ENCODE data around the gene RAB27B.
"Not testable (repeated sequence)": the region's sequence is repeated elsewhere in the genome, so short reads cannot be mapped to it uniquely, and the experiment has no call there.

RAB27B gene

DNA sequence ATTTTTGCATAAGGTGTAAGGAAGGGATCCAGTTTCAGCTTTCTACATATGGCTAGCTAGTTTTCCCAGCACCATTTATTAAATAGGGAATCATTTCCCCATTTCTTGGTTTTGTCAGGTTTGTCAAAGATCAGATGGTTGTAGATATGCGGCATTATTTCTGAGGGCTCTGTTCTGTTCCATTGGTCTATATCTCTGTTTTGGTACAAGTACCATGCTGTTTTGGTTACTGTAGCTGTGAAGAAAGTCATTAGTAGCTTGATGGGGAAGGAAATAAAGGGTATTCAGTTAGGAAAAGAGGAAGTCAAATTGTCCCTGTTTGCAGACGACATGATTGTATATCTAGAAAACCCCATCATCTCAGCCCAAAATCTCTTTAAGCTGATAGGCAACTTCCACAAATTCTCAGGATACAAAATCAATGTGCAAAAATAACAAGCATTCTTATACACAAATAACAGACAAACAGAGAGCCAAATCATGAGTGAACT lies 7.4 kb upstream of the RAB27B start:
- DNase-seq, result not testable (repeated sequence)

DNA sequence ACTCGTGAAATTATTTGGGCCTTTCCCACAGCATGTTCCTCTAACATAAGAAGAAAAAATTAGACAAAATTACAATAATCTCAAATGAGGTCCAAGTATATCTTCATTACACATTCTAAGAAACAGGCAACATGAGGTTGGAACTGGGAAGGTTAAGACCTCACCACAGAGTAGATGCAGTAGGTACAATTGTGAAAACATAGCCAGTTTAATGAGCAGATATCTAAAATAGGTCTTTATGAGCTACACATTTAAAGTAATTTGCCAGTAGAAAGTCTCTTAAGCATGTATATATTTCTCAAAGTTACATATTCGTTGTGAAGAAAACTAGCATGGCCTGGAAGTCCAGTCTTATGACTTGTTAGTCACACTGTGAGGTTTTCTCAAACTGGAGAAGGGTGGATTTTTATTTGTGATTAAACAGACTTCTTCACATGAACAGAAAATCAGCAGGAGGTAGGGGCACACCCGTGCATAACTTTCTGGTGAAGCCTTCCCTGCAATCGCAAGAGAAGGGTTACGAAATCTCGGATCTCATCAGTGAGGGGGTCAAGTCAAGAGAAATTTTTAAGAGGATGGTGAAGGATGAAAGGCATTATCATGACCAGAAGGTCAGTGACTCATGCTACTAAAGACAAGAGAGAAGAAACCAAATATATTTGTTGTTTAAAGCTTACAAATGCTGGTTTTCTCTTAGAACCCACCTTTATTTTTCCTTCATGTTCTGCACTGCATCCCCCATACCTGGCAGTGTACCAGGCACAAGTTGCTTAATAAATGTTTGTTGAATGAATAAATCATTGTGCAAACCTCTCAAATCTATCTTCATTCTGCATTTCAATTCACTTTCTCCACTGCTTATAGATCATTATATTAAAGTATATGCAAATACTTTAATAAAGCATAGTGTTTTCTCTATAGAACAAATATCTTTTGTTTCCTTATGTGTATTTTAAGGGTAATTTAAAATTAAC lies 5.1 kb upstream of the RAB27B start:
- DNase-seq, result no peak

DNA sequence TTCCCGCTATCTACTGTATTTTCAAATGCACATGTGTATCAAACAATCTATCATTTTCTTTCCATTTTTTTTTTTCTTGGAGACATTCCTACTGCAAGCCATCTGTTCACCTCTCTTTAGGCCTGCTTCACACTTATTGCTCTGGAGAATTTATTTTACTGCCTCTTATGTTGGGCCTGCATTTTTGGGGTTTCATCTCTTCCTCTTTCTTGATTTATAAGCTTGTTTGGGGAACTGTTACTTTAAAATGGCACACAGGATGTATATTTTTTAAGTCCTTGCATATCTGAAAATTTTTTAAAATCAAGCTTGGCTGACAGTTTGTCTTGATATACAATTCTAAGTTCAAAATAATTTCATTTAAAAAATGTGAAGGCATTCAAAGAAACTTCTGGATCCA lies 3.5 kb upstream of the RAB27B start:
- DNase-seq, result no peak

DNA sequence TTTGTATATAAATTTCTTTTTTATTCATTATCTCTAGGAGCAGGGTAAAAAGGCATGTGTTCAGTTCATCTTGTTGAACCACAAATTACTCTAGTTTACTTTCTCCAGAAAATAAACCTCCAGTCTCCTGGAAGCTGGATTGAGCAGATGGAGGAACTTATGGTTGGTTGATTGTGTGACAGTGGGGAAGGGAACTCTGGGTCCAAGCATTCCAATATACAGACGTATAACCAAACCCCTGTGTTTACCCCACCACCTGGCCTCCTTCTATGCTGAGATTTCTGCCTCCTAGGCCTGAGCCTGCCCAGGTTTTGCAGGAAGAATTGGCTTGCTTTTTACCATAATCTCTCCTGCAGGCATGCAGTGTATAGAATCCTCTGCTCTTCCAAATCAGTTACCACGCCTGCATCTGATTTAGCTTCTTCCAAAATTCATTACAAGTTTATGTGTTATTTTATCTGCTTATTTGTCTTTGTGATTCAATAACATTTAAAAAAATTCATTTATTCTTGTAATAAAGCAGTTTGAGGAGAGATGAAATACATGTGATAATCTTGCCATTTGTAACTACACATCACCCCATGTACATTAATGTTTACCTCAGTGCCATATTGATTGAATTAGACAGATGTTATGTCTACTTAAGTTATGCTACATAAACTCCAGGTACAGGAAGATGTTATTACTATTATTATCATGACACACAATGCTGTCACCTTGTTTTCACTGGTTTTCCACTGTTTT lies 2.5 kb upstream of the RAB27B start:
- DNase-seq, result no peak

DNA sequence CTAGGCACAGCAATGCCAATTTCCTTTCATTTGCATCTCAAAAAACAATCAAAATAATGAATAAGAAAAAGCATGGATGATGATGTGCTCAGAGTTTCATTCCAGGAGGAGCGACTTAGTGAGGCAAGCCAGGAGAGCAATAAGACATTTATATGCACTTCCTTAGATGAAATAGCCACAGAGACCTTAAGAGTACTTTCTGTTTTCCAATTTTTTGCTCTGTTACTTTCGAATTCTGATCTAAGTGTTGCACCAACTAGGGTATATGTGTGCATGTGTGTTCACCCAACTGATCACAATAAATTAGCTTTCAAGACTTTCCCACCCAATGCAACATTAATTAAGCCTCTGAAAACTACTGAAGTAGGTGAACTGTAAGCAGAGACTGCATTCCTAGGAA lies 709 bp downstream of the RAB27B start:
- DNase-seq, result no peak

GRCh38 chr18:54829856-54830255 lies 1.6 kb downstream of the RAB27B start:
- DNase-seq, result no peak

- no peak for DNase-seq
Measured at GRCh38 chr18:54830260-54830659, 2.0 kb downstream of the RAB27B start.

- DNase-seq, result no peak
Measured at GRCh38 chr18:54830866-54831265, 2.6 kb downstream of the RAB27B start.

GRCh38 chr18:54835944-54836343 lies 7.7 kb downstream of the RAB27B start:
- no peak for DNase-seq

DNA sequence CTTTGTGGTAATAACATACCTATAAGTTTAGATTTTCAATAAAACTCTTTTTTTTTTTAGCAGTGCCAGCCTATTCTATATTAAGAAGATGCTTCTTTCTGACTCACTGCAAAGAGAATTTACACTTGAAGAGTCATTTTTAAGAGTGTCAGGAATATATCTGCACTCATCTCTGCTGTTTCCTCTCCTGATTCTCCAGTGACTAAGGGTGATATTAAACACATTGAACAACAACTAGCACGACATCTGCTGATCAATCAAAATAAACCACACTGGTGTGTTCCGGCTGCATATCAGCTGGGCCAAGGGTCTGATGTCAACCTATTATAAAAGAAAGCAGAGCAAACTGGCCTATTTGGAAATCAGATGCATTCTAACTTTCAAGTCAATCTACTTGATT lies 15.0 kb downstream of the RAB27B start:
- no peak for DNase-seq

GRCh38 chr18:54845787-54846186 lies 17.5 kb downstream of the RAB27B start:
- DNase-seq, result no peak

- no peak for DNase-seq
Measured at GRCh38 chr18:54848121-54848520, 19.8 kb downstream of the RAB27B start.

DNA sequence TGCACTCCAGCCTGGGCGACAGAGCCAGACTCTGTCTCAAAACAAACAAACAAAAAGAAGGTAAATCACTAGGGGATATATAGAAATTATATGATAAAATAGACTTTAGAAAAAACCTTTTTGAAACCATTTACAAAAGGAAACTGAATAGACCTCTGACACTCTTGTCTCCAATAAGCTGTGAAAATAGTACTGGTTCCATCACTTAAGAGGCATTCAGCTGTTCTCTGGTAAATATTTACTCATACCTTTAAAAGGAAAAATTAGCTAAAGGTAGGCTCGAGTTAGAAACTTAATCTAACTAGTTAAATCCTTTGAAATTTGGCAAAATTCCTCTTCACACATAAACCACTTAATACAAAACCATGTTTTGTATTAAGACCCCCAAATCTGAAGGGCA lies 21.4 kb downstream of the RAB27B start:
- no peak for DNase-seq

GRCh38 chr18:54850598-54850997 lies 22.3 kb downstream of the RAB27B start:
- no peak for DNase-seq

DNA sequence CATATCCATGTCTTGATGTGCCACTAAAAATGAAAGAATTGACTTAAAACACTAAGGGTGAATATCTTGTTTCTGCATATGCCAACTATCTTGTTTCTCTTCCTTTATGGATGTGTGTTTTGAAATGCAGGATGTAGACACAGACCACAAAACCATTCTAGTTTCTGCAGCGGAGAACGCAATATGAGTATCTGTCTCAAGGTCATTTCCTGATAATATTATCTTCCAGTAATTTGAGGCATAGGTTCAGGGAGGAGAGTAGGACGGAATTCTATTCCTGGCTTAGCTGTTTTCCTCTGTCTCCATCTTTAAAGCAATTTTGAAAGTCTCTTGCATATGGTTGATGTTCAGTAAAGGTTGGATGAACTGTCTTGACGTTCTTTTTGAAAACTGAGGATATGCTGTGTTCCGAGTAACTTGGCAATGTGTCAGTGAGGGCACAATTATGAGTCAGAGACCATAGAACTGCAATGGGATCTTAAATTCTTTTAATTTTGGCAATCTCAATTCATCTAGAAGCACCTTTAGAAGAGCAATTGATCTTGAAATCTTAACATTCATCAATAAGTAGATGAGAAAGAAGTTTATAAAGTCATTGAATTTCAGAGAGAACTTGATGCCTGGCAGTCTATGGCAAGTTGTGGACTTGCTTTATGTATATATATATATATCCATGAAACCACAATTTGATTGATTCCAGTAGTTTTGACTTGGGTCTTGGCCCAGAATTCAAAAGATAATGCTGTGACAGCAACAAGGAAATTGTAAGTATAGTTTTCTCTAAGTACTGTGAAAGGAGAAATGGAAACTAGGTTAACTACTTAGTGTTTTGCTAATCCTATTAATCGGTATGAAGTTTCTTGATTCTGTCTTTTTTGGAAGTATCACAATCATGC lies 24.8 kb downstream of the RAB27B start:
- no peak for DNase-seq

- DNase-seq, result not testable (repeated sequence)
Measured at GRCh38 chr18:54855050-54855449, 26.8 kb downstream of the RAB27B start.

DNA sequence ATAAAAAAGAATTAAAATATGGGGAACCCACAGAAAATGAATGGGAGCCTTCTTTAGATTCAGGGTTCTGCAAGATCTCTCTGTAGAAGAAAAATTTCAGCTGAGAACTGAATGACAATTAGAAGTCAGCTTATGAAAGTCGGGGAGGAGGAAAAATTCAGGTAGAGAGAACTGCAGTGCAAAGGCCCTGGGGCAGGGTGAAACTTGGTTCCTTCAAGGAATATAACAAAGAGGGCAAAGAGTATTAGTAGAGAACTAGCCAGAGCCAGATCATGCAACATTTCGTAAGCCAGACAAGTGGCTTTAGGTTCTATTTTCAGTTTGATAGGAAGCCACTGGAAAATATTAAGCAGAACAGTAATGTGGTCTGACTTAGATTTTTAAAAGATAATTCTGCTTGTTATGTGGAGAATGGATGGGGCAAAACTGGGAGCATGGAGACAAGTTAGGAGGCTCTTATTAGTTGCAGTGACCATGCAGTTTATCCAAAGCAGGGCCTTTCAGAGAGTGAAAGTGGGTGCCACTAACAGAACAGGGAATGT lies 27.9 kb downstream of the RAB27B start:
- DNase-seq, result no peak

- DNase-seq, result no peak
Measured at GRCh38 chr18:54857499-54857898, 29.2 kb downstream of the RAB27B start.

GRCh38 chr18:54859667-54860421 lies 31.6 kb downstream of the RAB27B start:
- no peak for DNase-seq

- DNase-seq, result no peak
Measured at GRCh38 chr18:54860941-54861340, 32.7 kb downstream of the RAB27B start.

DNA sequence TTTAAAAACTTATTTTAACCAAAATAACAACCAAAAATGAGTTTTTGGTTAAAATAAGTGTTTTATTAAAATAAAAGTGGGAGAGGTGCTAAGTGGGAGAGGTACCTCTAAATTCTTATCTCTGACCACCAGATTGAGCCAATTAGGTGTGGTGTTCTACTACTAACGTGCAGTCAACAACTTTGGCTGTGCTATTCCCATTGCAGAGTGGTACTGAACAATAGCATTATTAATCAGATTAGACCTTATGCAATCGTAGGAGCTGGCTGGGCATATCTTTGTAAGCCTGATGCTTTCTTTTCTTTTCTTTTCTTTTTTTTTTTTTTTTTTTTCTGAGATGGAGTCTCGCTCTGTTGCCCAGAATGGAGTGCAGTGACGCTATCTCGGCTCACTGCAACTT lies 38.9 kb downstream of the RAB27B start:
- no peak for DNase-seq

GRCh38 chr18:54871231-54871630 lies 43.0 kb downstream of the RAB27B start:
- DNase-seq, result no peak
